Measurements from ENCODE around the gene ABCC9. TPM values are rescaled to one million over a fixed set of nuclear protein-coding genes. Genes with fewer than 3 reads are reported as not detected.

Gene ABCC9
- total RNA-seq, 1 donor from 2014 or later, result 0.17 TPM

DNA sequence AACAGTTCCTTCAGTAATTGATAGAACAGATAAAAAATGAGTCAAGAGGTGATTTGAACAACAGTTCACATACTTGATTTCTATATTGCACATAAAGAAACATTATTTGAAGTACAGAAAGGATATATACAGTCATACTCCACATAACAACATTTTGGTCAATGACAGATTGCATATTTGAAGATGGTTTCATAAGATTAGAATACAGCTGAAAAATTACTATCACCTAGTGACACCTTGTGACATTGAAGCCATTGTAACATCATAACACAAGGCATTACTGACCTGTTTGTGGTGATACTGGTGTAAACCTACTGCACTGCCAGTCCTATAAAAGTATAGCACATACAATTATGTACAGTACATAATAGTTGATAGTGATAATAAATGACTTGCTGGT lies 43.1 kb upstream of the ABCC9 start:
- Histone ChIP-seq H3K4me3 (ENCODE audit: low read depth, low read length) (no peak overlapping the region), H3K36me3 (ENCODE audit: control insufficient read depth, insufficient read depth, low read length) (no peaks in the 10 kb centered on the region), H3K27me3 (ENCODE audit: control insufficient read depth, insufficient read depth, low read length) (no peaks in the 10 kb centered on the region)
- DNase-seq (ENCODE audit: low read depth), result no peak
- TF ChIP-seq CTCF (IDR thresholded peaks at IDR 0.05; ENCODE audit: insufficient read depth, low read length, poor library complexity, severe bottlenecking), result no peak

DNA sequence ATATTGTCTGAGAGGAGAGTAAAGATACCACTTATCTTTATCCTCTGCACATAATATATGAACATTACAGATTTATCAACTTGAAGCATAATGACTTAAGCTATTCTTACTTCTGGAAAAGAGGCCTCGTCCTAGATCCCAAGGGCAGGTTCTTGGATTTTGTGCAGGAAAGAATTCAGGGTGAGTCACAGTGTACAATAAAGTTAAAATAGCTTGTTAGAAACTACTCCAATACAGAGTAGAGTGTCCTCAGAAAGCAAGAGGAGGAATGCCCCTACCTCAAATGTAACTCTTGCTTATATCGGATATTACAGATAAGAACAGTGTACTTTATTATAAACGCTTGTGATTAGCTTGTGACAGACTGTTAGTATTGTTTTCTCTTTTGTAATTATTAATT lies 41.9 kb upstream of the ABCC9 start:
- no peaks in the 10 kb centered on the region for H3K27me3 ChIP-seq (ENCODE audit: control insufficient read depth, insufficient read depth, low read length)
- no peak for DNase-seq (ENCODE audit: low read depth)
- H3K36me3 ChIP-seq (ENCODE audit: control insufficient read depth, insufficient read depth, low read length), result no peaks in the 10 kb centered on the region
- H3K4me3 ChIP-seq (ENCODE audit: low read depth, low read length), result no peak overlapping the region
- TF ChIP-seq CTCF (IDR thresholded peaks at IDR 0.05; ENCODE audit: insufficient read depth, low read length, poor library complexity, severe bottlenecking), result no peak

DNA sequence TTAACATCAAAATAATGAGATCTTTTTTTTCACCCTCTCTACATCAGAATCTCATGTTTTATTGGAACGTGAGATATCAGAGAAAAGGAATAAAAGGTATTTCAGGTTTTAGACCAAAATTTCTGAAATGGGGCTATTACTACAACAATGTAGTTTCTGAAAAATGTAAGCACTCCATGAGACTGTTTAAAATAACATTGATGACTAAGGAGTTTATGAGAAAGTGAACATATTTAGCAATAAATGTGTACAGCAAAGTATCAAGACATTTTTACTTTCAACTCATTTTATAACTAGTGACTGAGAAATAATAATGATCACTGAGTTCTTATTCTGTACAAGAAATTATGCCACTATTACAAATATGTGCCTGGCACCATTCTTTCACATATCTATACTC lies 39.3 kb upstream of the ABCC9 start:
- DNase-seq (ENCODE audit: low read depth), result no peak
- no peaks in the 10 kb centered on the region for H3K36me3 ChIP-seq (ENCODE audit: control insufficient read depth, insufficient read depth, low read length)
- TF ChIP-seq CTCF (IDR thresholded peaks at IDR 0.05; ENCODE audit: insufficient read depth, low read length, poor library complexity, severe bottlenecking), result no peak
- no peak overlapping the region for H3K4me3 ChIP-seq (ENCODE audit: low read depth, low read length)
- H3K27me3 ChIP-seq (ENCODE audit: control insufficient read depth, insufficient read depth, low read length), result no peaks in the 10 kb centered on the region

GRCh38 chr12:21975293-21975692 lies 34.1 kb upstream of the ABCC9 start:
- DNase-seq (ENCODE audit: low read depth), result no peak
- no peak for TF ChIP-seq CTCF (IDR thresholded peaks at IDR 0.05; ENCODE audit: insufficient read depth, low read length, poor library complexity, severe bottlenecking)
- Histone ChIP-seq H3K36me3 (ENCODE audit: control insufficient read depth, insufficient read depth, low read length) (no peaks in the 10 kb centered on the region), H3K27me3 (ENCODE audit: control insufficient read depth, insufficient read depth, low read length) (no peaks in the 10 kb centered on the region), H3K4me3 (ENCODE audit: low read depth, low read length) (no peak overlapping the region)

GRCh38 chr12:21973221-21973620 lies 32.0 kb upstream of the ABCC9 start:
- TF ChIP-seq CTCF (IDR thresholded peaks at IDR 0.05; ENCODE audit: insufficient read depth, low read length, poor library complexity, severe bottlenecking), result no peak

DNA sequence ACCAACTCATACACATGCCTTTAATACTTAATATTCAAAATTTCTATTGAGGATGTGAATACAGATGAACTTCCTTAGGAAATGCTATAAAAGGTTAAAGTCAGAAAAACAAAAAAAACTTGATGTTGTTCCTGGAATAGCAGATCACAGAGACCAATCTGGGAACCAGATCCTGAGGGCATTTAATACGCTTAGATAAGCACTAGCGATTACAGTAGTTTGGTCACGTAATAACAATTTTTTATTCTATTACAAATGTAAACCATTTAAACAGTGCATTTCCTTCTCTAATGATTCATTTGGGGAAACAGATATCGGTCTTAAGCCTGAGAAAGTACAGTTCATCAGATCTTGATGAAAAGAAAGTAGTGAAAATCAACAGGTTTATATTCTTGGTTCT lies 30.8 kb upstream of the ABCC9 start:
- no peak for DNase-seq (ENCODE audit: low read depth)
- Histone ChIP-seq H3K36me3 (ENCODE audit: control insufficient read depth, insufficient read depth, low read length) (no peaks in the 10 kb centered on the region), H3K27me3 (ENCODE audit: control insufficient read depth, insufficient read depth, low read length) (no peaks in the 10 kb centered on the region), H3K4me3 (ENCODE audit: low read depth, low read length) (no peak overlapping the region)
- no peak for TF ChIP-seq CTCF (IDR thresholded peaks at IDR 0.05; ENCODE audit: insufficient read depth, low read length, poor library complexity, severe bottlenecking)

More at GRCh38 chr12:21973221-21973620, 32.0 kb upstream of the ABCC9 start:
- DNase-seq (ENCODE audit: low read depth), result no peak
- H3K36me3 ChIP-seq (ENCODE audit: control insufficient read depth, insufficient read depth, low read length), result no peaks in the 10 kb centered on the region
- H3K27me3 ChIP-seq (ENCODE audit: control insufficient read depth, insufficient read depth, low read length), result no peaks in the 10 kb centered on the region
- no peak overlapping the region for H3K4me3 ChIP-seq (ENCODE audit: low read depth, low read length)

Data from kidney epithelial cell (primary cell).